Spinal cord (tissue), 10 donors: Measurements from ENCODE around the gene TMEM132E. TPM values are rescaled to one million over a fixed set of nuclear protein-coding genes. Genes with fewer than 3 reads are reported as not detected.

ENCODE experiments used
- DNase-seq, 6 donors: peaks; one replicate each; pipeline versions ENCODE4 v3.0.0 to v3.0.0-alpha.2; 2013 to 2015; ENCODE audit warnings: low spot score in 6 of 6, low read depth in 4 of 6
- H3K27ac ChIP-seq: one replicate; pipeline ENCODE4 v1.5.1; 2013; ENCODE audit warnings: low read depth, low read length, control low read depth
- H3K27me3 ChIP-seq: one replicate; pipeline ENCODE4 v1.6.1; 2013; ENCODE audit warnings: low read length; ENCODE audit not compliant: control insufficient read depth, insufficient read depth
- H3K36me3 ChIP-seq: one replicate; pipeline ENCODE4 v1.6.1; 2013; ENCODE audit warnings: low read length; ENCODE audit not compliant: control insufficient read depth, insufficient read depth
- H3K4me1 ChIP-seq: one replicate; pipeline ENCODE4 v1.6.1; 2013; ENCODE audit warnings: low read length; ENCODE audit not compliant: control insufficient read depth, insufficient read depth
- H3K4me3 ChIP-seq: one replicate; pipeline ENCODE4 v1.5.1; 2013; ENCODE audit warnings: low read depth, low read length, control low read depth
- H3K9me3 ChIP-seq: one replicate; pipeline ENCODE4 v1.6.1; 2013; ENCODE audit warnings: low read length; ENCODE audit not compliant: control insufficient read depth, insufficient read depth
- WGBS: methylation state at CpG from one replicate; pipeline ENCODE4 v1.1.5; 2013; ENCODE audit warnings: missing lambda C conversion rate; ENCODE audit not compliant: insufficient coverage; 5-methylcytosine and 5-hydroxymethylcytosine counted together
- polyA plus RNA-seq, 2 donors: library from polyadenylated mRNA; unstranded; fragments of 120-200 nt; gene quantifications; one replicate each; pipeline ENCODE4 v1.2.1, GENCODE V29; 2013; ENCODE audit not compliant: insufficient read length in 2 of 2
- total RNA-seq, 2 donors: library from RNA; depleted of rRNA in 1 of 2; stranded (reverse); fragments of 120-200 nt in 1 of 2; fragments of >200 nt in 1 of 2; gene quantifications; one replicate each; pipeline versions ENCODE4 v1.2.3 to v1.2.4, GENCODE V29; 2013 to 2014
- donor health status: healthy.

Gene TMEM132E
- total and polyA plus RNA-seq, 4 donors = 6.2 to 28.4 (median 21.1) TPM

DNA sequence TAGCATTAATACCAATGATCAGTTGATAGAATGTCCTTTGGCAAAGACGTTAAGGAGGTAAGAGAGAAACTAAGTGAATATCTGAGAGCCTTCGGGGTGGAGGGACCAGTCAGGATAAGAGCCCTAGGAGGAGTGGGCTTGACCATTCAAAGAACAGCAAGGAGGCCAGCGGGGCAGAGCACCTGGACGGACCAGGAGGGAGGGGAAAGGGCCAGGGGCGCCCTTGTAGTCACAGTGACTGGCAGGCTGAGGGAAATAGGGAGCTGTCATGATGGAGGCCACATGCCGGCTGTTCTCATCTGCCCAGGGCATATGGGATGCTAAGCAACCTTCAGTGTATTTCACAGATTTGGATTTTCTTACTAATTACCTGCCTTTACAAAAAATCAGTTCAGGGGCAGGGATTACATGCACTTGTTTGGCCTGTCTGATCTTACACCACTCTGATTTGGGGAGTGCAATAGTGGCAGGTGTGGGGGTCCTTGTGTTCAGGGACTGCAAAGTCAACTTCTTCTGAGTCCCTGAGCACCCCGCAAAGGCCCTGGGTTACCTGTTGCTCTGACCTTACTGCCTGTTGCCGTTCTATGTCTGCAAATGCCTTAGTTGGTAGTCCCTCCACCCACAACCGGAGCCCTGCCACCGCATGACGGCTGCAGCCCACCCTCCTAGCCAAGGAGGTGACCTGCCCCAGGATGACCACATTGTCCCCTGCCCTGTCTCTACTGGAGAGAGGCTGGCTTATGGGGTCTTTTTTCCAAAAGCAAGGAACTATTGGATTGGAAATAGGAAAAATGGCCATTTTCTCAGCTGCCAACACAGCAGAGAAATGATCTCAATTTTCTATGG is 10.0 kb downstream of the TMEM132E start:
- WGBS = 74% methylated on average over 10 of the region's 11 CpGs
- H3K9me3 ChIP-seq = no peaks in the 10 kb centered on the region
- H3K4me1 ChIP-seq = peaks cover 34% of the 10 kb centered on the region
- H3K36me3 ChIP-seq = no peaks in the 10 kb centered on the region
- no peak overlapping the region for H3K4me3 ChIP-seq
- no peak for DNase-seq
- peaks cover 6% of the 10 kb centered on the region for H3K27me3 ChIP-seq
- H3K27ac ChIP-seq = no peak overlapping the region

DNA sequence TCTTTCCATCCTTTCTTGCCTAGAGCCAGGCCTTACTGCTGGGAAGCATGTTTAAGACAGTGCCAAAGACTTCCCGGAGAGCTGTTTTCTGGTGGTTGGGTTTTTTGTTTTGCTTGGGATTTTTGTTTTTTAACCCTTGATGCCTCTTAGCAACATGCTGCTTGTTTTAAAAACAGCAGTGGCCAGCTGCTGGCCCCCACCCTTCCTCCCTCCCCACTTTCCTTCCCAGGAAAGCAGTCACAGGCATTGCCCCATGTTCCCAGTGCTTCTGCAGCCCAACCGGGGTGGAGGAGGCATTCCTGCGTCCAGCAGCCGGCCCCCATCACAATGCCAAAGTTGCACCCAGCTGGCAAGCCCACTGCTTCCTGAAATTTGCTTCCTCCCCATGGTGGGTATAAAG is 12.6 kb downstream of the TMEM132E start:
- peak in 1 of 6 donors; percentile 35 for DNase-seq

DNA sequence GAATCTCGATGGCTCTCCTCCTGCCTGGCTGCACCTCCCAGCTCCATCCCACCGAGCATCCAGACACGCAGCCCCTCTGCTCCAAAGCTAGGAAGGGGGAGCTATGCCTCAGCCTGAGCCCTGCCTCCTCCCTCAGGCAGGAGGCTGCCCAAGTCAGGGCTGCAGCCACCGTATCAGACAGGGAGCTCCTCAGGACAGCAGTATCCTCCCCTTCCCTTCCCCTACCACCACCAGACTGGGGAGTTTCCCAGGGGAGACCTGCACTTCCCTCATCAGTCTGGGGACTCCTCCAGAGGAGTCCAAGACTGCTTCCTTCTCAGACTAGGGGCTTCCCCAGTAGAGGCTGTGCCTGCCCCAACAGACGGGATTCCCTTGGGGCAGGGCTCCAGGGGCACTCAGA is 17.5 kb downstream of the TMEM132E start:
- DNase-seq = no peak
- Histone ChIP-seq H3K9me3 (no peaks in the 10 kb centered on the region), H3K4me3 (no peak overlapping the region), H3K4me1 (peaks cover 41% of the 10 kb centered on the region), H3K27me3 (no peaks in the 10 kb centered on the region), H3K27ac (no peak overlapping the region), H3K36me3 (no peaks in the 10 kb centered on the region)
- 49% methylated on average over 5 of the region's 5 CpGs for WGBS

More for the DNA sequence above, 12.6 kb downstream of the TMEM132E start:
- no peak overlapping the region for H3K27ac ChIP-seq
- no peaks in the 10 kb centered on the region for H3K9me3 ChIP-seq
- peaks cover 26% of the 10 kb centered on the region for H3K4me1 ChIP-seq
- 17% methylated on average over 2 of the region's 4 CpGs for WGBS
- no peak overlapping the region for H3K4me3 ChIP-seq
- H3K36me3 ChIP-seq = no peaks in the 10 kb centered on the region
- H3K27me3 ChIP-seq = peaks cover 3% of the 10 kb centered on the region

DNA sequence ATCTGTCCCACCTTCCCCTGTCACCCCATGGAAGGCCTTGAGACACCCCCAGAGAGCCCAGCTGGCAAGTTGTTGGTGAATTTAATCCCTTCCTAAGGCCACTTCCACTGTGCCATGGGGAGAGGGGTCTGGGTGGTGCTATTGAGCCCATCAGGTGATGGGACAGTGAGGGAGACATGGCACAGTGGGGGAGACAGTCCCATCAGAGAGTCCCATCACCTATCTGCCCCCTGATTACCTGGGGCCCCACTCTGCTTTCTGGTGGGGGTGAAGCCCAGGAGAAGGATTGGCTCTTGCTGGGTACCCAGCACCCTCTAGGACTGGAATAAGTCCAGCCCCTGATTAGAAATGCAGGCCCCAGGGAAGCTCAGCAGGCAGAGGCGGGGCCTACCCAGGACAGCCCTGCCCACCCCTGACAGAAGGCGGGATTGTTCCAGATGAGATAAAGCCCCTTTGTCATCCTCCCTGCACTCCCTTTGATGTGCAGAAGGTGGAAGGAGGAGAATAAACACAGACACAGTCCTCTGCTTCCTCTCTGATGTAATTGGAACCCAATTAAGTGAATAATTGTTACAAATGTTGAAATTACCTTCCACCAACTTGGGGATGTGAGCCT is 18.9 kb downstream of the TMEM132E start:
- DNase-seq = peak in 2 of 6 donors; percentile 55 to 62
- Histone ChIP-seq H3K36me3 (no peaks in the 10 kb centered on the region), H3K9me3 (no peaks in the 10 kb centered on the region), H3K4me3 (no peak overlapping the region), H3K27me3 (no peaks in the 10 kb centered on the region), H3K4me1 (peaks cover 44% of the 10 kb centered on the region), H3K27ac (no peak overlapping the region)
- WGBS = 50% methylated on average over 2 of the region's 2 CpGs

DNA sequence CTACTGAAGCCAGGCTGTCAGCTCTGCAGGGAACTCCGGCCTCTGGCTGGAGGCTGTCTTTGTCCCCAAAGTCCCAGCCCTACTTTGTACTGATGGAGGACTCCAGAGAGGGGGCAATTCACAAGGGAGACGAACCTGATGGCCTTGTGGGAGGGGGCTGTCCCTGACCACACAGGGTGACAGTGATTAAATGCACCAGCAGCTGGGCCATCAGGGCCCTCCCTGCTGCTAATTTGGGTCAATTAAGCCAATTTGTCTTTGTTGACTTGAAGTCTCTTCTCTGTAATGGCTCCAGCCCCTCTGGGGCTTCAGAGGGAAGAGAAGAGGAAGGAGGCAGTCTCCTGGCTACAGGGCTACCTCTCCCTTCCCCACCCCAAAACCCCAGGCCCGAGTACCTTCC is 22.0 kb downstream of the TMEM132E start:
- Histone ChIP-seq H3K4me1 (peaks cover 46% of the 10 kb centered on the region), H3K4me3 (no peak overlapping the region), H3K27ac (no peak overlapping the region), H3K36me3 (no peaks in the 10 kb centered on the region), H3K9me3 (no peaks in the 10 kb centered on the region), H3K27me3 (no peaks in the 10 kb centered on the region)
- no peak for DNase-seq
- WGBS = 48% methylated on average over 2 of the region's 3 CpGs

DNA sequence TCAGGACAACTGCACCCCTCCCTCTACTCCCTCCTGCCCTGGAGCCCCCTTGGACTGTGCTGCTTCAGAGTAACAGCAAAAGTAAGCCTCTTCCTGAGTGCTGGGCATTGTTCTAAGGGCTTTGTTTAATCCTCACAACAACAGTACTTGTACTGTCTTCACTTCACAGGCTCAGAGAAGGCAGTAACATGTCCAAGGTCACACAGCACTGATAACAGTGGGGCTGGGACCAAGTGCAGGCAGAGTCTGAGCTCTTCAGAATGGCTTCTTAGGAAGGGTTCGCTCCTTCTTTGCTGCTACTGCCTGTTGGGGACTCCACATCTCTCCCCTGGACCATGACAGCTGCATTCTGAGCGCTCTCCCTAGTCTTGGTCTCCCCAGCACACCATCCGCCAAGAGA is 24.6 kb downstream of the TMEM132E start:
- Histone ChIP-seq H3K9me3 (no peaks in the 10 kb centered on the region), H3K4me1 (peaks cover 30% of the 10 kb centered on the region), H3K27ac (no peak overlapping the region), H3K27me3 (peaks cover 2% of the 10 kb centered on the region), H3K36me3 (no peaks in the 10 kb centered on the region), H3K4me3 (no peak overlapping the region)
- no peak for DNase-seq
- 97% methylated on average over 3 of the region's 3 CpGs for WGBS

DNA sequence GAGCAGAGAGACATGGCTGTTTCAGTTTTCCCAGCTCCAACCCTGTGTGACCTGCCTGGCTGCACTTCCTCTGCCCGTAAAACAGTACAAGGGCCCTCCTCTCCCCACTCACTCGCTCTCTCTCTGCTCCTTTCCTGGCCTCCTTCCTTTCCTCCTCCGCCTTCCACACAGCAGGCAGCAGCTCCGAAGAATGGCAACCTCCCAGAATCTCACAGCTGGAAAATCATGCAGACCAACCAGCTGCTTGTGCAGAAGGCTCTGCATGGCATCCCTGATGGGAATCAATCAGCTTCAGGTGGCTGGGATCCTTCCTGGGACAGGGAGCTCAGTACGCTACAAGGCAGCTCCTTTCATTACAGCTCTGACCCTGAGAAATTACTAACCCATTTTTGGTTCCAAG is 27.4 kb downstream of the TMEM132E start:
- Histone ChIP-seq H3K27ac (no peak overlapping the region), H3K4me1 (peaks cover 16% of the 10 kb centered on the region), H3K9me3 (no peaks in the 10 kb centered on the region), H3K27me3 (peaks cover 2% of the 10 kb centered on the region), H3K36me3 (no peaks in the 10 kb centered on the region), H3K4me3 (no peak overlapping the region)
- 29% methylated on average over 4 of the region's 5 CpGs for WGBS
- DNase-seq = peak in 1 of 6 donors; percentile 39

DNA sequence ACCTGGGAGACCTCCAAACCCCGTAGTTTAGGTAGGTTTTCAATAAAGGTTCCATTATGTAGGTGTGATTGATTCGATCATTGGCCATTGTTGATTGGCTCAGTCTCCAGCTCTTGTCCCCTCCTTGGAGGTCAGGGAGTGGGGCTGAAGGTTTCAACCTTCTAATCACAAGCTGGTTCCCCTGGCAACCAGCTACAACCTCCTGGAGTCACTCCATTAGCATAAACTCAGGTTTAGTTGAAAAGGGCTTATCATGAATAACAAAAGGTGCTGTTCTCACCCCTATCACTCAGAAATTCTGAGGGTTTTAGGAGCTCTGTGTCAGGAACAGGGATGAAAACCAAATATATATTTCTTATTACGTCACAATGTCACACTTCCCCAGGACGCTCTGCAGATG is 28.5 kb downstream of the TMEM132E start:
- 92% methylated on average over 2 of the region's 4 CpGs for WGBS
- Histone ChIP-seq H3K4me1 (peaks cover 17% of the 10 kb centered on the region), H3K27ac (no peak overlapping the region), H3K4me3 (no peak overlapping the region), H3K9me3 (no peaks in the 10 kb centered on the region), H3K36me3 (no peaks in the 10 kb centered on the region), H3K27me3 (peaks cover 2% of the 10 kb centered on the region)
- no peak for DNase-seq

DNA sequence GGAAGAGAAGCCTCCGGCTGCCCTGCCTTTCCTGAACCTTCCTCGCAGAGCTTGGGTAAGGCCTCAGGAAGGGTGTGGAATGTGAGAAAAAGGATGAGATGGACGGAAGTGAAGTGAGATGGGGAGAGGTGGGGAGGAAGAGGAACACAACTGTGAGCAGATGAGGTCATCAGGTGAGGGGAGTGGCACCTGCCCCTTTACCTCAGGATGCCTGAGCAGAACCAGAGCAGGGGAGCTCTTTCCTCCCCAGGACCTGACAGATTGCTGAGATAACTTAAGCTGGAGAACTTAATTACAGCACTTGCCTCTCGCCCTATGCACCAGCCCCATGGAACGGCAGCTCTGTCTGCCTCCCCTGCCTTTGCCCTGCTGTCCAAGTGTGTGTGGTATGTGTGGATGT is 29.8 kb downstream of the TMEM132E start:
- Histone ChIP-seq H3K27ac (no peak overlapping the region), H3K27me3 (peaks cover 2% of the 10 kb centered on the region), H3K9me3 (no peaks in the 10 kb centered on the region), H3K4me3 (no peak overlapping the region), H3K36me3 (no peaks in the 10 kb centered on the region), H3K4me1 (peaks cover 30% of the 10 kb centered on the region)
- DNase-seq = no peak
- 92% methylated on average over 3 of the region's 5 CpGs for WGBS

DNA sequence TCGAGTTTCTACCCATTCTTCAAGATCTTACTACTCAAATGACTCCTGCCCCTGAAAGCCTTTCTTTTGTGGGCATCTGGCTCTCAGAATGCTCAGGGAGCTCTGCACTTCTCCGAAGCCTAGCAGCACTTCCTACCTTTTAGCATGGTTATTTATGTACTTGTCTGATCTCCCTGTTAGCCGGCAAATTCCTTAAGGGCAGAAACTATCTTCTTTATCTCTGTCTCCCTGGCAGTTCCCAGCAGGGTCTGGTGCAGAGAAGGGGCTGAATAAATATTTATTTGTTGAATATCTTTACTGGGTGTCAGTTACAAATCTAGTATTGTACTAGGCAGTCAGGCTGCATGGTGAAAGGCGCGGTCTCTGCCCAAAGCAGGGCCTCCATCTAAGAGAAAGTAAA is 30.7 kb downstream of the TMEM132E start:
- DNase-seq = no peak
- WGBS = 48% methylated on average over 4 of the region's 5 CpGs
- H3K4me3 ChIP-seq = no peak overlapping the region
- peaks cover 2% of the 10 kb centered on the region for H3K27me3 ChIP-seq
- H3K27ac ChIP-seq = no peak overlapping the region
- no peaks in the 10 kb centered on the region for H3K9me3 ChIP-seq
- H3K4me1 ChIP-seq = peaks cover 37% of the 10 kb centered on the region
- no peaks in the 10 kb centered on the region for H3K36me3 ChIP-seq
